ENCODE data around the gene OR6S1. TPM values are rescaled to one million over a fixed set of nuclear protein-coding genes. Genes with fewer than 3 reads are reported as not detected.

Gene OR6S1
- total RNA-seq, 1 donor from 2014 or later = not detected

- no peaks in the 10 kb centered on the region for H3K9me3 Mint-ChIP-seq
- H3K4me3 Mint-ChIP-seq = peak overlapping the region; percentile 13
- no peaks in the 10 kb centered on the region for H3K36me3 Mint-ChIP-seq (ENCODE audit: low read depth)
- TF ChIP-seq CTCF (conservative IDR thresholded peaks at IDR 0.05) = no peak
- DNase-seq (ENCODE audit: low read depth, low spot score) = no peak
- peaks cover 8% of the 10 kb centered on the region for H3K27me3 Mint-ChIP-seq (ENCODE audit: low read depth)
- no peak overlapping the region for H3K27ac Mint-ChIP-seq (ENCODE audit: unreplicated experiment)
- no peaks in the 10 kb centered on the region for H3K4me1 Mint-ChIP-seq
These were observed 34.6 kb downstream of the OR6S1 start for GRCh38 chr14:20606902-20607242.

GRCh38 chr14:20606190-20606901, 35.1 kb downstream of the OR6S1 start:
- H3K27me3 Mint-ChIP-seq (ENCODE audit: low read depth) = peaks cover 8% of the 10 kb centered on the region
- no peaks in the 10 kb centered on the region for H3K4me1 Mint-ChIP-seq
- peak; percentile 63 for TF ChIP-seq CTCF (conservative IDR thresholded peaks at IDR 0.05)
- H3K36me3 Mint-ChIP-seq (ENCODE audit: low read depth) = no peaks in the 10 kb centered on the region
- peak overlapping the region; percentile 61 for H3K4me3 Mint-ChIP-seq
- H3K9me3 Mint-ChIP-seq = no peaks in the 10 kb centered on the region
- H3K27ac Mint-ChIP-seq (ENCODE audit: unreplicated experiment) = no peak overlapping the region
- no peak for DNase-seq (ENCODE audit: low read depth, low spot score)

- no peaks in the 10 kb centered on the region for H3K9me3 Mint-ChIP-seq
- no peaks in the 10 kb centered on the region for H3K4me1 Mint-ChIP-seq
- TF ChIP-seq CTCF (conservative IDR thresholded peaks at IDR 0.05) = no peak
- peaks cover 8% of the 10 kb centered on the region for H3K27me3 Mint-ChIP-seq (ENCODE audit: low read depth)
- H3K36me3 Mint-ChIP-seq (ENCODE audit: low read depth) = no peaks in the 10 kb centered on the region
- no peak for DNase-seq (ENCODE audit: low read depth, low spot score)
- no peak overlapping the region for H3K4me3 Mint-ChIP-seq
- H3K27ac Mint-ChIP-seq (ENCODE audit: unreplicated experiment) = no peak overlapping the region
These were observed 37.4 kb downstream of the OR6S1 start for GRCh38 chr14:20603813-20604690.

- Mint-ChIP-seq H3K27ac (ENCODE audit: unreplicated experiment) (no peak overlapping the region), H3K9me3 (no peaks in the 10 kb centered on the region), H3K4me1 (no peaks in the 10 kb centered on the region), H3K4me3 (no peak overlapping the region), H3K27me3 (ENCODE audit: low read depth) (peaks cover 6% of the 10 kb centered on the region), H3K36me3 (ENCODE audit: low read depth) (no peaks in the 10 kb centered on the region)
- DNase-seq (ENCODE audit: low read depth, low spot score) = no peak
- TF ChIP-seq CTCF (conservative IDR thresholded peaks at IDR 0.05) = no peak
These were observed 38.9 kb downstream of the OR6S1 start for GRCh38 chr14:20602583-20602982.

GRCh38 chr14:20601522-20601921, 40.0 kb downstream of the OR6S1 start:
- H3K27me3 Mint-ChIP-seq (ENCODE audit: low read depth) = peaks cover 2% of the 10 kb centered on the region
- DNase-seq (ENCODE audit: low read depth, low spot score) = no peak

More at GRCh38 chr14:20601522-20601921, 40.0 kb downstream of the OR6S1 start:
- Mint-ChIP-seq H3K4me1 (no peaks in the 10 kb centered on the region), H3K9me3 (no peaks in the 10 kb centered on the region), H3K4me3 (no peak overlapping the region), H3K27ac (ENCODE audit: unreplicated experiment) (no peak overlapping the region), H3K36me3 (ENCODE audit: low read depth) (no peaks in the 10 kb centered on the region)
- TF ChIP-seq CTCF (conservative IDR thresholded peaks at IDR 0.05) = no peak
